GM12878 (cell line): ENCODE data around the gene PHYH. TPM values are rescaled to one million over a fixed set of nuclear protein-coding genes. Genes with fewer than 3 reads are reported as not detected.

Experiments
- ATAC-seq: fragments of 200-7000 bp; cut with Tn5 transposase; 3 replicates; pipeline ENCODE4 v1.9.1; 2020; ENCODE audit warnings: mild to moderate bottlenecking, moderate library complexity
- BruUV-seq: library from RNA; stranded (reverse); fragments of 400-500 nt; replicated peaks from 2 replicates; lab custom pipeline; 2021; lab: Mats Ljungman, UMichigan
- CTCF ChIA-PET: fragments of 300-600 bp; sonication (Branson Sonifier 250); formaldehyde crosslinking; extraction: SDS; loops from one replicate; lab custom pipeline; 2021; ENCODE audit warnings: inconsistent platforms; lab: Yijun Ruan, JAX
- POLR2A ChIA-PET: fragments of 350-600 bp; formaldehyde crosslinking; extraction: SDS; loops from one replicate; lab custom pipeline; 2021; ENCODE audit warnings: inconsistent platforms; lab: Charles Lee
- RAD21 ChIA-PET: fragments of 300-600 bp; sonication (Branson Sonifier 250); formaldehyde crosslinking; loops from one replicate; lab custom pipeline; 2023; ENCODE audit warnings: antibody characterized with exemption; ENCODE audit not compliant: unreplicated experiment; lab: Charles Lee
- SMC1A ChIA-PET: fragments of 300-600 bp; sonication (Branson Sonifier 250); formaldehyde crosslinking; loops from one replicate; lab custom pipeline; 2023; ENCODE audit not compliant: unreplicated experiment, uncharacterized antibody; lab: Charles Lee
- DNase-seq: peaks from one replicate; pipeline ENCODE4 v3.0.0-alpha.2; 2011; ENCODE audit warnings: low read depth, low spot score
- FAIRE-seq: peaks from 3 replicates; lab custom pipeline; 2011; peaks lifted over from hg19 to GRCh38; lab: Jason Lieb, UNC
- H2AFZ ChIP-seq: 2 replicates; pipeline ENCODE4 v1.6.0; 2011; ENCODE audit warnings: low read depth, low read length, control low read depth; ENCODE audit not compliant: control insufficient read depth
- H3K27ac ChIP-seq: 2 replicates; pipeline ENCODE4 v1.5.1; 2011; ENCODE audit warnings: control low read depth; ENCODE audit not compliant: control insufficient read depth, insufficient read depth
- H3K27me3 ChIP-seq, 2 experiments: replicated peaks in 1 of 2; 2 replicates each; pipeline versions ENCODE4 v1.6.0 to v1.6.1; 2011; ENCODE audit warnings: low read length in 1 of 2; ENCODE audit not compliant: control insufficient read depth in 2 of 2, insufficient read depth in 2 of 2
- H3K36me3 ChIP-seq, 2 experiments: 2 replicates each; pipeline ENCODE4 v1.5.1; 2011; ENCODE audit warnings: low read length in 1 of 2; ENCODE audit not compliant: control insufficient read depth in 2 of 2, insufficient read depth in 2 of 2
- H3K4me1 ChIP-seq: 2 replicates; pipeline ENCODE4 v1.6.1; 2011; ENCODE audit warnings: mild to moderate bottlenecking, low read length, moderate library complexity, mixed read lengths; ENCODE audit not compliant: control insufficient read depth, insufficient read depth
- H3K4me2 ChIP-seq: 2 replicates; pipeline ENCODE4 v1.6.0; 2011; ENCODE audit warnings: control low read depth; ENCODE audit not compliant: control insufficient read depth, insufficient read depth
- H3K4me3 ChIP-seq: fragments of 200-600 bp; sonication (generic); 2 replicates; pipeline ENCODE4 v1.5.1; 2016
- H3K79me2 ChIP-seq: 2 replicates; pipeline ENCODE4 v1.6.0; 2011; ENCODE audit warnings: low read length; ENCODE audit not compliant: control insufficient read depth, insufficient read depth
- H3K9ac ChIP-seq: 2 replicates; pipeline ENCODE4 v1.8.0; 2011; ENCODE audit warnings: low read length, control low read depth, mixed read lengths; ENCODE audit not compliant: control insufficient read depth, insufficient read depth
- H3K9me3 ChIP-seq: replicated peaks from 3 replicates; pipeline ENCODE4 v1.5.1; 2011; ENCODE audit warnings: mild to moderate bottlenecking, low read length; ENCODE audit not compliant: control insufficient read depth, insufficient read depth
- H4K20me1 ChIP-seq: 2 replicates; pipeline ENCODE4 v1.6.0; 2011; ENCODE audit not compliant: control insufficient read depth, insufficient read depth
- BCL3 ChIP-seq: IDR thresholded peaks from 2 replicates; pipeline ENCODE4 v1.6.1; 2011; ENCODE audit warnings: borderline replicate concordance, low read depth, mild to moderate bottlenecking, moderate library complexity, low read length; ENCODE audit not compliant: insufficient read depth, poor library complexity, severe bottlenecking
- IRF4 ChIP-seq: IDR thresholded peaks from 2 replicates; pipeline ENCODE4 v1.6.1; 2011; ENCODE audit warnings: low read depth, low read length
- POLR2AphosphoS2 ChIP-seq: IDR thresholded peaks from 2 replicates; pipeline ENCODE4 v1.6.1; 2011; ENCODE audit warnings: low read depth, mild to moderate bottlenecking, low read length, improper control_type of control experiment, moderate library complexity
- TCF3 ChIP-seq: IDR thresholded peaks from 2 replicates; pipeline ENCODE4 v1.6.1; 2012; ENCODE audit warnings: low read depth, mild to moderate bottlenecking, low read length, borderline replicate concordance; ENCODE audit not compliant: insufficient read depth
- ZBTB40 ChIP-seq: fragments of 450-650 bp; IDR thresholded peaks from 2 replicates; pipeline ENCODE4 v1.6.1; 2016; ENCODE audit warnings: mild to moderate bottlenecking, moderate library complexity, borderline replicate concordance
- ZNF384 ChIP-seq: IDR thresholded peaks from 2 replicates; pipeline ENCODE4 v1.6.1; 2012; ENCODE audit warnings: low read depth, mild to moderate bottlenecking, low read length, improper control_type of control experiment, borderline replicate concordance
- WGBS: methylation state at CpG from one replicate; pipeline ENCODE4 v1.1.6; 2016; ENCODE audit warnings: low lambda C conversion rate; ENCODE audit not compliant: insufficient replicate concordance, insufficient coverage; ENCODE audit errors: missing lambda C conversion rate; 5-methylcytosine and 5-hydroxymethylcytosine counted together
- in situ Hi-C: fragments of 300-500 bp; cut with MboI; formaldehyde crosslinking; loops from 9 replicates; pipeline ENCODE4 v1.14.3; 2018; ENCODE audit warnings: mixed read lengths
- intact Hi-C: fragments of 100-400 bp; cut with micrococcal nuclease; formaldehyde crosslinking; loops from one replicate; pipeline ENCODE4 v1.14.2; 2022; ENCODE audit not compliant: unreplicated experiment
- polyA plus RNA-seq, 11 experiments: library from polyadenylated mRNA; depleted of rRNA in 4 of 11; unstranded in 6 of 11; stranded (reverse) in 5 of 11; fragments of >200 nt; fragmentation: Nextera tagmentation in 4 of 11; fragmentation: Illumina TruSeq in 1 of 11; extraction: Ambion mirVana in 4 of 11; extraction: Trizol in 1 of 11; gene quantifications; 1 replicate in 1 of 11; 2 replicates in 10 of 11; pipeline versions ENCODE4 v1.2.1 to v1.2.3, GENCODE V29; 2011 to 2016; ENCODE audit warnings: inconsistent platforms in 2 of 11, missing spikeins in 2 of 11, low read depth in 1 of 11
- total RNA-seq, 4 experiments: library from RNA; depleted of rRNA in 3 of 4; stranded (reverse); fragments of >200 nt in 3 of 4; fragmentation: Illumina TruSeq in 1 of 4; extraction: Trizol in 1 of 4; gene quantifications; 2 replicates each; pipeline versions ENCODE4 v1.2.1 to v1.2.3, GENCODE V29; 2013 to 2021

PHYH gene
- total and polyA plus RNA-seq, 10 of the 15 experiments (the other 5 are each of a cell fraction or from before 2014, with no cell fraction given), result 3.2 to 10.3 (median 5.0) TPM

DNA sequence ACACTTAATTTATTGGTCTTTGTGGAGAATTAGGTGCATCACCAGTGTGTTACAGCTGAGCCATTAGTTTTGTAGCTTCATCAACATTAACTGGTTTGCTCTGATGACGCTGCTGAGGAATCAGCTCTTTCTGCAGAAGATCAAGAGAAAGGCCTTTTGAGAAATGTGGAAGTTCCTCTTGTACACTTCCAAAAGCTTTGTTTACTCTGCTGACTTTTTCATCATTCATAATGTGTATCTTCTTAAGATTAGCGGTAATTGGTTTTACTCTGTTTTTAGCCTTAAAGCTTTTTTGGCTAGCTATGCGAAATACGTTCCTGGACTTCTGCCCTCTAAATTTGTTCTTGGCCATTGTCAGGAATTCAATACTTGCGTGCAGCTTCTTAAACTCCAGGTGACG, 8.2 kb upstream of the PHYH start (continued):
- no peak for TF ChIP-seq ZNF384
- no peak for TF ChIP-seq ZBTB40
- TF ChIP-seq, all 136 proteins: peak for 0

DNA sequence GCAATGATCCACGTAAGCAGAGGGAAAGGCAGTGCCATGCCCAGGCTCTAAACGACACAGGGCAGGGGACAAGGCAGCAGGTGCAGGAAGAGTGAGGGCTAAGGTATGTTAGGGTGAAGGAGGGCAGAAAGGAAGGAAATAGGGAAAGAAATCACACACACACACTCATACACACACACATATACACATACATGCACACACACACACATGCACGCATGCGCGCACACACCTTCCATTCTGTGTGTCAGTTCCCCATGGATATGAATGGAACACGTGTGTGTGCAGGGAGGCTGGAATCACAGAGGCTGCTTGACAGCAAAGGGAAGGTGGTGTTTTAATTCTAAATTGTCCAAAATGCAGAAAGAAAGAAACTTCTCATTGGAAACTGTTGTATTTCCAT, 6.2 kb upstream of the PHYH start:
- CTCF ChIA-PET, result interaction anchor here (1.5 kb wide), 1 partner anchor 145 kb away, joined by 3 read pairs; the partner anchor contains the start of gene MCM10
- H3K9ac ChIP-seq, result no peak overlapping the region
- RAD21 ChIA-PET, result no interaction called here
- WGBS, result 34% methylated on average over 4 of the region's 6 CpGs
- no peaks in the 10 kb centered on the region for H3K27me3 ChIP-seq
- TF ChIP-seq POLR2AphosphoS2 (no peak), IRF4 (no peak), TCF3 (0 out of 2 replicates have a peak, but pooled peaks have one; percentile 16), BCL3 (peak; percentile 62)
- H3K4me1 ChIP-seq, result peaks cover 3% of the 10 kb centered on the region; the same call in 1 of the 2 replicates
- intact Hi-C loops (no loop called here), in situ Hi-C loops (no loop called here)
- H3K36me3 ChIP-seq, result no peaks in the 10 kb centered on the region
- H4K20me1 ChIP-seq, result no peaks in the 10 kb centered on the region
- no peaks in the 10 kb centered on the region for H3K9me3 ChIP-seq
- FAIRE-seq, result no peak
- no peak overlapping the region for H3K4me3 ChIP-seq
- POLR2A ChIA-PET, result no interaction called here
- no peak overlapping the region for H2AFZ ChIP-seq
- no TSS peak for BruUV-seq
- SMC1A ChIA-PET, result no interaction called here
- H3K27ac ChIP-seq, result no peak overlapping the region
- no peaks in the 10 kb centered on the region for H3K79me2 ChIP-seq
- H3K4me2 ChIP-seq, result no peak overlapping the region
- no peak for DNase-seq
- no peak for ATAC-seq
